GM23248 (cell line): ENCODE results near the gene PKN3. TPM values are rescaled to one million over a fixed set of nuclear protein-coding genes. Genes with fewer than 3 reads are reported as not detected.

ENCODE experiments used
- DNase-seq: peaks from one replicate; pipeline ENCODE4 v3.0.0-alpha.2; 2015
- H2AFZ ChIP-seq: fragments of 200-600 bp; sonication (generic); 2 replicates; pipeline ENCODE4 v1.6.1; 2016; ENCODE audit warnings: antibody characterized with exemption
- H3F3A ChIP-seq: fragments of 200-600 bp; sonication (generic); 2 replicates; pipeline ENCODE4 v1.6.1; 2016; ENCODE audit warnings: mild to moderate bottlenecking, antibody characterized with exemption, mixed run types; ENCODE audit not compliant: insufficient read depth
- H3K27ac ChIP-seq: fragments of 200-600 bp; sonication (generic); 2 replicates; pipeline ENCODE4 v1.5.1; 2016; ENCODE audit warnings: mild to moderate bottlenecking
- H3K27me3 ChIP-seq: fragments of 200-600 bp; sonication (generic); replicated peaks from 2 replicates; pipeline ENCODE4 v1.6.1; 2016; ENCODE audit warnings: mild to moderate bottlenecking; ENCODE audit not compliant: insufficient read depth
- H3K36me3 ChIP-seq: fragments of 200-600 bp; sonication (generic); 2 replicates; pipeline ENCODE4 v1.6.1; 2016; ENCODE audit warnings: low read depth, mild to moderate bottlenecking
- H3K4me1 ChIP-seq: fragments of 200-600 bp; sonication (generic); 2 replicates; pipeline ENCODE4 v1.6.1; 2016; ENCODE audit warnings: mild to moderate bottlenecking; ENCODE audit not compliant: insufficient read depth
- H3K4me2 ChIP-seq: fragments of 200-600 bp; sonication (generic); one replicate; pipeline ENCODE4 v1.6.1; 2016; ENCODE audit warnings: mild to moderate bottlenecking; ENCODE audit not compliant: unreplicated experiment
- H3K4me3 ChIP-seq: fragments of 200-600 bp; sonication (generic); 2 replicates; pipeline ENCODE4 v1.5.1; 2016; ENCODE audit warnings: mild to moderate bottlenecking
- H3K79me2 ChIP-seq: fragments of 200-600 bp; sonication (generic); 2 replicates; pipeline ENCODE4 v1.6.1; 2016; ENCODE audit warnings: mild to moderate bottlenecking; ENCODE audit not compliant: insufficient read depth
- H3K9ac ChIP-seq: fragments of 200-600 bp; sonication (generic); 2 replicates; pipeline ENCODE4 v1.6.1; 2016; ENCODE audit warnings: mild to moderate bottlenecking
- H3K9me2 ChIP-seq: fragments of 200-600 bp; sonication (generic); 2 replicates; pipeline ENCODE4 v1.6.1; 2016; ENCODE audit warnings: mixed run types, mild to moderate bottlenecking, moderate library complexity; ENCODE audit not compliant: insufficient read depth
- H3K9me3 ChIP-seq: fragments of 200-600 bp; sonication (generic); one replicate; pipeline ENCODE4 v1.6.1; 2017; ENCODE audit warnings: low read depth
- H4K20me1 ChIP-seq: fragments of 200-600 bp; sonication (generic); 2 replicates; pipeline ENCODE4 v1.6.0; 2016; ENCODE audit not compliant: insufficient read depth
- EZH2 ChIP-seq: fragments of 200-600 bp; sonication (generic); IDR thresholded peaks from 2 replicates; pipeline ENCODE4 v1.6.1; 2018; ENCODE audit warnings: antibody characterized with exemption, mild to moderate bottlenecking; ENCODE audit not compliant: insufficient read depth, poor library complexity, severe bottlenecking
- EZH2phosphoT487 ChIP-seq: fragments of 200-600 bp; sonication (generic); IDR thresholded peaks from 2 replicates; pipeline ENCODE4 v1.6.1; 2018; ENCODE audit warnings: antibody characterized with exemption, moderate library complexity, mild to moderate bottlenecking, low read depth; ENCODE audit not compliant: insufficient read depth
- WGBS, 2 experiments: methylation state at CpG; one replicate each; pipeline ENCODE4 v1.1.6; 2015 to 2017; ENCODE audit warnings: low lambda C conversion rate in 2 of 2, low coverage in 1 of 2; ENCODE audit errors: missing lambda C conversion rate in 2 of 2; 5-methylcytosine and 5-hydroxymethylcytosine counted together
- in situ Hi-C: fragments of 300-500 bp; cut with MboI; formaldehyde crosslinking; loops from 2 replicates; pipeline ENCODE4 v1.15.0; 2020
- polyA plus RNA-seq: library from polyadenylated mRNA; unstranded; fragments of >200 nt; fragmentation: Nextera tagmentation; extraction: Ambion mirVana; gene quantifications from 2 replicates; pipeline ENCODE4 v1.2.1, GENCODE V29; 2016
- total RNA-seq: library from RNA; depleted of rRNA; stranded (reverse); fragments of >200 nt; shearing (Covaris generic); gene quantifications from 2 replicates; pipeline ENCODE4 v1.2.3, GENCODE V29; 2014; rRNA removed

The PKN3 gene
- total RNA-seq = 0.89 and 2.1 TPM in 2 replicates
- 0.68 and 0.95 TPM in 2 replicates for polyA plus RNA-seq

DNA sequence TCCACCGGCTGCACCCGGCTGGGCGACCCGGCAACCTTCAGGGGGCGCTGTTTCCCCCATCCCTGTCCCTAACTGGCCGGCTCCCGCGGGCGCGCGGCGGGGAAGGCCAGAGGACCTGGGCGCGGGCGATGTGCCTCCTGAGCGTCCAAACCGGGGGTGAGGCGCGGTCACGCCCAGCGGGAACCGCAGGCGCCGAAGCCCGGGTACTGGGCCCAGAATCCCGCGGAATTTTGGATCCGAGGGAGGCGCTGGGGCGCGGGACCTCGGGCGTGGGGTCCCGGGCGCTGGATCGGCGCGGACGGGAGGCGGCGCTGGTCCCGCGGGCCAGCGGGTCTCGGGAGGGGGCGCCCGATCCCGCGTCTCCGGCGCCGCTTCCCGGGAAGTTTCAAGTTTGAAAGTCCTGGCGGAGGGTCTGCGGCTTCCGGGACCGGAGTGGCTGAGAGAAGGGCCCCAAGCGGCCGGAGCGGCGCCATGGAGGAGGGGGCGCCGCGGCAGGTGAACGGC, at the start of gene PKN3:
Gene PKN3 (plus strand): TSS at position 59 of the 504 bp plus-strand sequence. CDS start 413 bp downstream, at position 472.
- H3K4me1 ChIP-seq = peaks cover 4% of the 10 kb centered on the region; the same call in 1 of the 2 replicates
- H4K20me1 ChIP-seq = no peaks in the 10 kb centered on the region
- TF ChIP-seq EZH2phosphoT487 = no peak
- TF ChIP-seq EZH2 = no peak
- H3K9me3 ChIP-seq = no peaks in the 10 kb centered on the region
- H3K4me2 ChIP-seq = peak within 1 kb of the TSS; percentile 75
- no peaks in the 10 kb centered on the region for H3K9me2 ChIP-seq
- H3K27ac ChIP-seq = no peak within 1 kb of the TSS
- in situ Hi-C loops = no loop called here
- no peaks in the 10 kb centered on the region for H3K79me2 ChIP-seq
- WGBS, 2 experiments = 1% methylated on average over 55 to 65 of the region's 65 CpGs
- peak within 1 kb of the TSS; percentile 78 for H2AFZ ChIP-seq
- H3K27me3 ChIP-seq = no peaks in the 10 kb centered on the region
- peak within 1 kb of the TSS; percentile 67 for H3K9ac ChIP-seq
- H3K36me3 ChIP-seq = no peaks in the 10 kb centered on the region
- peak; percentile 90 for DNase-seq
- H3K4me3 ChIP-seq = peak within 1 kb of the TSS; percentile 80
- peaks cover 3% of the 10 kb centered on the region for H3F3A ChIP-seq

DNA sequence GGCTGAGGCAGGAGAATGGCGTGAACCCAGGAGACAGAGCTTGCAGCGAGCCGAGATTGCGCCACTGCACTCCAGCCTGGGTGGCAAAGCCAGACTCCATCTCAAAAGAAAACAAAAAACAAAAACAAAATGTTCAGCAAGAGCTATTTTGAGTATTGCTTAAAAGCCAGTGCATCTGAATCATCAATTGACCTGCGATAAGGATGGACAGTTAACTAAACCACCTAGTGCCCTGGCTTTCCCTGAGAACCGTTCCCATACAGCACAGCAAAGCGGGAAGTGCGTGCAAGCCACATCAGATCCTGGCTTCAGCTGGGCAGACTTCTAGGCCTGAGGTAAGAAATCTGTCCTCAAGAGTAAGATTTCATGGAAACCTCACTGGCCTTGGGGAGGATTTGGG, 48.4 kb upstream of the PKN3 start:
- Histone ChIP-seq H3K79me2 (peaks cover 8% of the 10 kb centered on the region), H4K20me1 (no peaks in the 10 kb centered on the region), H2AFZ (no peak overlapping the region), H3K4me2 (no peak overlapping the region), H3K9me2 (no peaks in the 10 kb centered on the region), H3F3A (peaks cover 6% of the 10 kb centered on the region; the same call in 1 of the 2 replicates), H3K27ac (no peak overlapping the region), H3K4me3 (no peak overlapping the region), H3K36me3 (no peaks in the 10 kb centered on the region), H3K4me1 (no peaks in the 10 kb centered on the region), H3K9ac (no peak overlapping the region), H3K27me3 (no peaks in the 10 kb centered on the region), H3K9me3 (no peaks in the 10 kb centered on the region)
- in situ Hi-C loops = no loop called here
- no peak for DNase-seq
- TF ChIP-seq EZH2 = no peak
- TF ChIP-seq EZH2phosphoT487 = no peak
- 92 to 93% methylated on average over 5 to 8 of the region's 8 CpGs for WGBS, 2 experiments

DNA sequence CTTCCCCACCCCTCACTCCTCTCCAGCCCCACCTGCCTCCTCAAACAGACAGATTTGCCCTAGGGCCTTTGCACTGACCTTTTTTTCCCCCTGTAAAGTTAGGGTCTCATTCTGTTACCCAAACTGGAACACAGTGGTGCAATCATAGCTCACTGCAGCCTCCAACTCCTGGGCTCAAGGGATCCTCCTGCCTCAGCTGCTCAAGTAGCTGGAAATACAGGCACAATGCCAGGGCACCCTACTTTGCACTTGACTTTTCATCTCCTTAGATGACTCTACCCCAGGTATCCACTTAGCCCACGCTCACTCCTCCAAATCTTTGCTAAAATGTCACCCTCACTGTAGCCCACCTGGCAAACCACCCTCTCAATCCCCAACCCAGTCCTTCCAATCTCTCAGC, 47.8 kb upstream of the PKN3 start:
- Histone ChIP-seq H4K20me1 (no peaks in the 10 kb centered on the region), H3K36me3 (no peaks in the 10 kb centered on the region), H3F3A (peaks cover 6% of the 10 kb centered on the region; the same call in 1 of the 2 replicates), H3K27me3 (no peaks in the 10 kb centered on the region), H3K4me3 (no peak overlapping the region), H2AFZ (no peak overlapping the region), H3K9me3 (no peaks in the 10 kb centered on the region), H3K79me2 (peaks cover 8% of the 10 kb centered on the region), H3K9me2 (no peaks in the 10 kb centered on the region), H3K9ac (no peak overlapping the region), H3K4me1 (no peaks in the 10 kb centered on the region), H3K27ac (no peak overlapping the region), H3K4me2 (no peak overlapping the region)
- 97 to 100% methylated on average over 1 of the region's 1 CpG for WGBS, 2 experiments
- TF ChIP-seq EZH2 (no peak), EZH2phosphoT487 (no peak)
- no peak for DNase-seq
- in situ Hi-C loops = no loop called here

DNA sequence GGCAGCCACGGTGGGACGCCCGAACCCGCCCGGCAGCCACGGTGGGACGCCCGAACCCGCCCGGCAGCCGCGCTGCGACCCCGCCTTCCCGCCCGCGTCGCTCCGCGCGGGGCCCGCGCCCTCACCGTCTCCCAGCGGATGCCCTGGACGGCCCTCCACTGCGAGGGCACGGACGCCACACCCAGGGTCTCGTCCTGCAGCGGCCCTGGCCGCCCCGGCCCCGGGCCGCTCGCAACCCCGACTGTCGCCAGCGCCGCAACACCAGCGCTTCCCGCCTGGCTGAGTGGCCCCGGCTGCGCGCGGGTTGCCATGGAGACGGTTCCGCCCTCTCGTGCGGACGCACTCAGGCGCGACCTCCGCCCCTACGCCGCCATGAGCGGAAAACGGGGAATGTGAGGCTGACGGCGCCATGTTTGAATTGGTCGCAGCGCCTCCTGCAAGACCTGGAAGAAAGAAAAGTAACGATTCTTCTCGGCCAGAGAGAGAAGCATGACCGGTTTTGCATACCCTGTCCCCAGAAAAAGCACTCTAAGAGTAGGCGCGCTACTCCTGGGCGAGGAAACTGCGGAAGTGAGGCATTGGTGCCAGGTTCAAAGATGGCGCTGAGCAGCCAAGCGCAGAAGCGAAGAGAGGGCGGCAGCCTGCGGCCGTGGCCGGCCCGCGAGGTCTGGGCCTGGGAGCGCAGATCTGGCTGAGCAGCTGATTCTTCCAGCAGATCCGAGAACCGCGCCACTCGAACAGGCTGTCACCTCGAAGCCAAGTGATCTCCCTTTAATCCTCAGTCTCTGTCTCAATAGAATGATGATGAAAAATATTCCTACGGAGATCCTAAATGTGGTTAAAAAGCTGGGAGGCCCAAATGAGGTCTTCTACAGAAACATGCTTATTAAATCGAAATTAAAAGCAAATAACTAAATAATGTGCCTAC, 45.6 kb upstream of the PKN3 start, which contains the start of gene DYNC2I2:
Gene DYNC2I2 (minus strand): TSS at position 432 of the 928 bp plus-strand sequence. CDS start 121 bp downstream, at position 311.
- TF ChIP-seq EZH2phosphoT487 (no peak), EZH2 (no peak)
- Histone ChIP-seq H4K20me1 (no peaks in the 10 kb centered on the region), H3K4me2 (peak within 1 kb of the TSS; percentile 95), H3F3A (peaks cover 6% of the 10 kb centered on the region; the same call in 1 of the 2 replicates), H3K27ac (peak within 1 kb of the TSS; percentile 96), H3K9me3 (no peaks in the 10 kb centered on the region), H3K79me2 (peaks cover 8% of the 10 kb centered on the region), H3K4me1 (no peaks in the 10 kb centered on the region), H2AFZ (peak within 1 kb of the TSS; percentile 90), H3K9ac (peak within 1 kb of the TSS; percentile 92), H3K4me3 (peak within 1 kb of the TSS; percentile 77), H3K36me3 (no peaks in the 10 kb centered on the region), H3K27me3 (no peaks in the 10 kb centered on the region), H3K9me2 (no peaks in the 10 kb centered on the region)
- in situ Hi-C loops = no loop called here
- peak; percentile 98 for DNase-seq
- WGBS, 2 experiments = 1% methylated on average over 68 to 86 of the region's 86 CpGs
